ENCODE data around the gene EPHB2. TPM values are rescaled to one million over a fixed set of nuclear protein-coding genes. Genes with fewer than 3 reads are reported as not detected.

EPHB2 gene
- total and polyA plus RNA-seq, 2 donors (not counting 3 experiments of a cell fraction or from before 2014, with no cell fraction given) = 50.8 to 69.1 TPM

- Histone ChIP-seq H3K9me1 (replicated peaks; ENCODE audit: control insufficient read depth, extremely low read depth, insufficient read depth, low read length) (no peaks in the 10 kb centered on the region), H3K36me3 (ENCODE audit: control insufficient read depth in 2 of 2, extremely low read depth in 1 of 2, insufficient read depth in 2 of 2, low read length in 2 of 2) (no peaks in the 10 kb centered on the region), H3K9ac (replicated peaks; ENCODE audit: extremely low read depth, insufficient read depth, low read length) (no peak overlapping the region), H3K27me3 (ENCODE audit: control insufficient read depth in 2 of 2, insufficient read depth in 2 of 2, low read length in 2 of 2) (no peaks in the 10 kb centered on the region), H3K9me3 (replicated peaks; ENCODE audit: control insufficient read depth, insufficient read depth, low read length) (no peaks in the 10 kb centered on the region), H3K79me2 (ENCODE audit: control insufficient read depth, insufficient read depth, low read length) (peaks cover 7% of the 10 kb centered on the region), H3K4me1 (ENCODE audit: control insufficient read depth, extremely low read depth, insufficient read depth, low read length) (peaks cover 4% of the 10 kb centered on the region), H4K20me1 (replicated peaks; ENCODE audit: control insufficient read depth, extremely low read depth, insufficient read depth, low read length) (no peaks in the 10 kb centered on the region), H2AFZ (ENCODE audit: low read depth, low read length) (no peak overlapping the region), H3K4me2 (ENCODE audit: insufficient read depth, low read length) (no peak overlapping the region), H3K27ac (ENCODE audit: insufficient read depth, low read depth, low read length) (no peak overlapping the region), H3K4me3 (replicated peaks in 1 of 3; ENCODE audit: insufficient read depth in 1 of 3, low read depth in 1 of 3, low read length in 3 of 3) (no peak overlapping the region)
- dilution Hi-C loops (cut with MboI; ENCODE audit: extremely low pct_ligation_motif_present, low sequenced_read_pairs) (no loop called here), intact Hi-C loops (cut with micrococcal nuclease) (no loop called here)
- ChIA-PET POLR2A (no interaction called here), CTCF (interaction anchor here (0.7 to 2.2 kb wide), 3 partner anchors 9 to 121 kb away, joined by 3 to 5 read pairs (median 3); no protein-coding TSS in a partner anchor)
- no peak for FAIRE-seq
- TF ChIP-seq JUN (IDR thresholded peaks at IDR 0.05; ENCODE audit: borderline replicate concordance, insufficient read depth, insufficient read length, low read depth) (no peak), POLR2A (IDR thresholded peaks at IDR 0.05; ENCODE audit: low read depth, low read length) (no peak), POLR2AphosphoS5 (IDR thresholded peaks at IDR 0.05; ENCODE audit: insufficient read depth, low read depth, low read length) (no peak), FOS (IDR thresholded peaks at IDR 0.05; ENCODE audit: borderline replicate concordance, insufficient read depth, low read length) (no peak), GATA2 (IDR thresholded peaks at IDR 0.05; ENCODE audit: insufficient read depth, insufficient read length, low read depth, low read length) (no peak), MAX (IDR thresholded peaks at IDR 0.05; ENCODE audit: insufficient read depth, insufficient read length) (no peak), EZH2 (IDR thresholded peaks at IDR 0.05; ENCODE audit: borderline replicate concordance, low read depth, low read length, severe bottlenecking) (no peak), CTCF (IDR thresholded peaks at IDR 0.05; ENCODE audit: extremely low read depth in 1 of 2, insufficient read depth in 1 of 2, low read depth in 1 of 2, low read length in 2 of 2) (no peak), MYC (IDR thresholded peaks at IDR 0.05; ENCODE audit: low read depth, low read length) (no peak)
- no TSS peak for BruUV-seq (replicated peaks)
- no peak for DNase-seq (ENCODE audit: low read depth, low spot score)
These were observed 84.7 kb downstream of the EPHB2 start for GRCh38 chr1:22795366-22795714.
